HG02970 (cell line): ENCODE results near the gene MTHFD1L.

Source experiments
- ATAC-seq: cut with Tn5 transposase; IDR thresholded peaks from one replicate; pipeline ENCODE4 v1.9.1; 2021; ENCODE audit warnings: mild to moderate bottlenecking, moderate library complexity, moderate number of reproducible peaks; ENCODE audit not compliant: unreplicated experiment, low FRiP score

MTHFD1L gene

DNA sequence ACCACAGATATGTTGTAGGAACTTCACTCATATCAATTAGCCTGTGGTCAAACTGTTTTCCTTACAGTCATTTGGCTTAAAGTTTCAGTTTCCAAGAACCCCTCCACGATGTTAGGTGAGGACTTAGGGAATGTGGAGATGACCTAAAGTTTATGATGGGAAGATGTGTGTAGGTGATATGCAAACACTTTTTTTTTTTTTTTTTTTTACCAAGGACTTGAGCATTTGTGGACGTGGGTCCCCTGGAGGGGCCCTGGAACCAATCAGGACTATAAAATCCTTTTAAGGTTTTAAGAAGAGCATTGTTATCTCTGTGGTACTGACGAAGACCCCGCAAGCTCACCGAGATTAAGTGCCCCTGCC, 478 bp upstream of the MTHFD1L start:
- no peak for ATAC-seq

DNA sequence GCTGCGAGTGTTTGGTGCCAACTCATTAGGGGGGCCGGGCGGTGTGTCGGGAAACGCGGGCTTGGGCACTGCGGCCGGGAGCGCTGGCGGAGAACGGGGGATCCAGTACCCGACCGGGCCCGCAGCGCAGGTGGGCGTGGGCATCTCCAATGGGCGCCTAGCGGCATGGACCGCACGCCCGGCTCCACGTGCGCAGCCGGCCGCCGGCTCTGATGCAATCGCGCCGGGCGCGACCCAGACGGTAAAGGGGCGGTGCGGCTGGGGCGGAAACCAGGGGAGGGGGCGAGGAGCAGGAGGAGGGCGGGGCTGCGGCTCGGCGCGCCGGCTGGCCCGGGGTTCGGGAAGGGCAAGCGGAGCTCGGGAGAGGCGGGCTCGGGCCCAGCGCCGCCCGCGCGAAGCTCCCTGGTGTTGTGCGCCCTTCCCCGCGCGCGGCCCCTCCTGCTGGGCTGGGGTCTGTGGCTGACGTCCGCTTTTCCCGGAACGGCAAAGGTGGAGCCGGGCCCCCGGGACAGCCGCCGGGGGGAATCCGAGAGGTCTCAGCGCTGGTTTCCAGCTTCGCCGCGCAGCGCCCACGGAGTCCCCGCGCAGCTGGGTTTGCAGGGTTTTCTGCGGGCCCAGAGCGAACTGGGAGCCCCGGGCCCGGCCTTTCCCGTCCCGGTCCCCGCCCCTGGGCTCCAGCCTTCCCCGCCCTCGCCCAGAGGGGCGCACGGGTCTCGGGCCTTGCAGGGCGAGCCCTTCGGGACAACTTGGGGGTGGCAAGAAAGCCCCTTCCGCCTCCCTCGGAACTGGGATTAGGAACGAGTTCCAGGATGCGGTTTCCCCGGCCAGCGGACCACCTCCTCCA, 867 bp downstream of the MTHFD1L start:
- ATAC-seq = peak; percentile 77

DNA sequence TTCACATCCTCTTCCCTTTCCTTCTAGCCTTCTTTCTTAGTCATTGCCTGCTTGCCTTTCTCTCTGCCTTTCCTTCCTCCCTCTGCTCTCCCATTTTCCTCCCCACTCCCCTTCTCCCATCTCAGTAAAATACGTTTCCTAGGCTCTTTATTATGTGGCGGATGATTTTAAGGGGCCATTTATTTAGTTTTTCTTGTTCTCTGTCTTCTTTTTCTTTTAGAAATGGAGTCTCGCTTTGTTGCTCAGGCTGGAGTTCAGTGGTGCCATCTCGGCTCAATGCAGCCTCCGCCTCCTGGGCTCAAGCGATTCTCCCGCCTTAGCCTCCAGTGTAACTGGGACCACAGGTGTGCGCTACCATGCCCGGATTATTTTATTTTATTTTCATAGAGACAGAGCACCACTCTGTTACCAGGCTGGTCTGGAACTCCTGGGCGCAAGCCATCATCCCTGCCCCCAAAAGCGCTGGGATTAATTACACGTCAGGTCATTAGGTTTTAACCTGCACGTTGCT, 1.5 kb downstream of the MTHFD1L start:
- ATAC-seq = no peak

DNA sequence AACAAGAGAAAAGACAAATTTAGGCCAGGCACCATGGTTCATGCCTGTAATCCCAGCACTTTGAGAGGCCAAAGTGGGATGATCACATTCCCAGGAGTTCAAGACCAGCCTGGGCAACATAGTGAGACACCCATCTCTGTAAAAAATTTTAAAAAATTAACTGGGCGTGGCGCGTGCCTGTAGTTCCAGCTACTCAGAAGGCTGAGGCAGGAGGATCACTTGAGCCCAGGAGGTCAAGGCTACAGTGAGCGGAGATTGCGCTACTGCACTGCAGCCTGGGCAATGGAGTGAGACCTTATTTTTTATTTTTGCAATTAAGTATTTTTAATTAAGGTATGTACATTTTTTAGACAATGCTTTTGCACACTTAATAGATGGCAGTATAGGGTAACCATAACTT, 3.3 kb downstream of the MTHFD1L start:
- no peak for ATAC-seq

DNA sequence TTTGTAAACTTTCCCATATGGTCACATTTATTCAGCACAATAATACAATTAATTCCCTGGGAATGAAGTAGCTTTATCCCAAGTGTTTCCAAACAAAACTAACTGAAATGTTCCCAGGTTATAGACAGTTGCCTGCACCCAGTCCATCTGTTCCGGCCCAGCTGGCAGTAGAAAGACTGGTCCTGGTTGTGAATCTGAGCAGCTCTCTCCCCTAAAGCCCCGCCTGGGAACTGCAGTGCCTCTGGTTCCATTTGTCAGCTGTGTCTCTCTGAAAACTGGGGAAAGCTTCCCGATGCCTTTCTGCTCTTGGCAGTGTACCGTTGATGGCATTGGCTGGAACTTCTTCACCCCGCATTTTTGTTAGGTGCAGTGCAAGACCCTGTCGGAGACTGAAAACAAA, 8.7 kb downstream of the MTHFD1L start:
- no peak for ATAC-seq

DNA sequence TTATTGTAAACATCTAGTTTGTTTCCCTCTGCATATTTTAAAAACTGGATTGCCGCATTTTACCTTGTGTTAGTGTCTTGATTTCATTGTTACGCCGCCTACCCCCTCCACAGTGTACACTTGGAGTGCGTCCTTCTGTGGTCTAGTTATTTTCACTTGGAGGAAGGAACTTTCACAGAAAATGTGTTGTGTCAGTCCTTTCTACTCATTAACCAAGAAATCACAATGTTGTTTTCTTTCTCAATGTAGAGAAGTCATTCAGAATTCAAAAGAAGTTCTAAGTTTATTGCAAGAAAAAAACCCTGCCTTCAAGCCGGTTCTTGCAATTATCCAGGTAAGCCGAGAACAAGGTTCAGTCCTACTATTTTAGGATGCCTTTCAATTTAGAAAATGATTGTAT, 10.3 kb downstream of the MTHFD1L start:
- ATAC-seq = no peak

DNA sequence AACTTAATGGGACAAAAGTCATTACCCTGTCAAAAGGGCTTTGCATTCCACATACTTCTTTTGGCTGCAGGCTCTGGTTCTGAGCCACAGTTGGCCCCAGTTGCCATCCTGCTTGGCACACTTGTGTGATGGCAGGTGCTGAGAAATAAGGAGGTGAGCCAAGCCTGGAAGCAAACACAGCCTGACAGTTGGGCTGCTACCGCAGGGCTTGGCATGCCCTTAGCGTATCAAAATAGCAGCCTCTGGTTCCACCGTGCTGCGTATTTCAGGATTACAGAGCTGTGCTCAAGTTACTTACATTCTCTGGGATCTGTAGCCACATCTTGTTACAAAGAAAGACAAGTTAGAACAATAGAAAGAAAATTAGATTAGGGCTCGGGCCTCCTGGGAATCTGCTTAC, 11.1 kb downstream of the MTHFD1L start:
- ATAC-seq = no peak

DNA sequence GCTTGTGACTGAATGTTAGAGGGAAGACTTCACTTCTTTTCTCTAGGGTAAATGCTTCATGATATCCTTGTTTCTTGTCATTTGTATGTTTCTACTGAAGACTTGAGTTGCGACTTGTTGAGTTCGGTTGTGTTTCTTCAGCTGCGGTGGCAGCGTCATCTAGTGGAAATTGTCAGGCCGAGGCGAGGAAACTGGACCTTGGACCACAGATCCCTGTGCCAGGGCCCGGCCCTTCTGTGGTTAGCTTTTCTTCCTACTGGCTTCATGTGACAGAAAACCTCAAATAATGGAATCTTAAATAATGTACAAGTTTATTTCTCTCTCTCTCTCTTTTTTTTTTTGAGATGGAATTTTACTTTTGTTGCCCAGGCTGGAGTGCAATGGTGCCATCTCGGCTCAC, 12.4 kb downstream of the MTHFD1L start:
- no peak for ATAC-seq

DNA sequence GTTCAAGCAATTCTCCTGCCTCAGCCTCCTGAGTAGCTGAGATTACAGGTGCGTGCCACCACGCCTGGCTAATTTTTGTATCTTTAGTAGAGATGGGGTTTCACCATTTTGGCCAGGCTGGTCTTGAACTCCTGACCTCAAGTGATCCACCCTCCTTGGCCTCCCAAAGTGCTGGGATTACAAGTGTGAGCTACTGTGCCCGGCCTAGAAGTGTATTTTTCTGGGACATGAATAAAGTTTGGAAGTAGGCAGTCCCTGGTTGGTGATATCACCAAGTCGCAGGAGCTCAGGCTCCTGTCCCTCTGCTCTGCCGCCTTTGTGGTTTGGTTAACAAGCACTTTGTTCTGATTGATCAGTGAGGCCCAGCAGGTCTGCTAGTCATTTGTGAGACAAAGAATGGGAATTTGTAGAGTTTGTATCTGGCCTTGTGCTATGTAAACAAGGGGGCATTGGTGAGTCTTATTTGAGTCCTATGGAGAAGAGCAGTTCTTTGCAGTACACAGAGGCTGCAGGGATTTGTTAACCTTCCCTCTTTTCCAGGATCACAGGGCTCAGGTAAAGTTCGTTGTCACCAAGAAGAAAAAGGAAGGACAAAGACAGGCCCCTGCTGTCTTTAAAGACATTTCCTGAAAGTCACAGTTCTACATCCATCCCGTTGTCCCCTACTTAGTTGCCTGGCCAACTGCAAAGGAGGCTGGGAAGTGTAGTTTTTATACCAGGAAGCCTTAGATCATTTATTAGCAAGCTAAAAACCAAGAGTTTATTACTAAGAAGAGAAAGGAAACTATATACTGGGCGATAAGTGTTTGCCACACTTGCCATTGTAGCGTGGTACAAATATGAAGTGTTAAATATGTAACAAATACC, 13.1 kb downstream of the MTHFD1L start:
- no peak for ATAC-seq

DNA sequence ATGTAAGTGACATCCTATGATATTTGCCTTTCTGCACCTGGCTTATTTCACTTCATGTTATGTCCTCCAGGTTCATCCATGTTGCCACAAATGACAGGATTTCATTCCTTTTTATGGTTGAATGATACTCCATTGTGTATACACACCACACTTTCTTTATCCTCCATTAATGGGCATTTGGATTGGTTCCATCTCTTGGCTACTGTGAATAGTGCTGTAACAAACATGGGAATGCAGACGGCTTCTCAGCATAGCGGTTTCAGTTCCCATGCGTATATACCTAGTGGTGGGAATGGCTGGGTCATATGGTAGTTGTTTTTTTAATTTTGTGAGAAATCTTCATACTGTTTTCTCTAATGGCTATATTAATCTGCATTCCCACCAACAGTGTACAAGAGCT, 14.8 kb downstream of the MTHFD1L start:
- ATAC-seq = no peak

DNA sequence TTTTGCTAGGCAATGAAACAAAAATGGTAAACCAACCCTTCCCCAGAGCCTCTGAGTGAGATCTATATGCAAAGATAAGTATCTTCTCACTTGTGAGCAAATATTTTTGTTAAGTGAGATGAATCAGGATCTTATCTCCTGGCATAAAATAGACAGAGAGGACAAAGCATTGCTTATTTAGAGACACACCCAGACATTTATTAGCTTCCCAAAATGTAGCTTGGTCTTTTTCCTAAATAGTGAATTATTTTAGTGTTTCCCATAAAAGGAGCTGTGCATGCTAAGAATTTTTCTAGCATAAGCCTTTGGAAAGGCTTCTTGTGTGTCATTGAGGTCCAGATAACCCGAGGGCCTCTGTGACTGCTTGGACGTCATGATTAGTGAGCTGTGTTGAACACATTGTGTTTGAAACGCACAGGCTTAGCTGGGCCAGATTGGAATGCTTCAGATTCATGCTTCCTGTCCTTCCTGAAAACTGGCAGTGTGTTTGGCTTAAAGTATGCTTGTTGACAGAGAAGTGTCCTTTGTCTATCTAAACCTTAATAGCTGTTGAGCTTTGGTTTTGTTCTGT, 16.5 kb downstream of the MTHFD1L start:
- ATAC-seq = no peak

DNA sequence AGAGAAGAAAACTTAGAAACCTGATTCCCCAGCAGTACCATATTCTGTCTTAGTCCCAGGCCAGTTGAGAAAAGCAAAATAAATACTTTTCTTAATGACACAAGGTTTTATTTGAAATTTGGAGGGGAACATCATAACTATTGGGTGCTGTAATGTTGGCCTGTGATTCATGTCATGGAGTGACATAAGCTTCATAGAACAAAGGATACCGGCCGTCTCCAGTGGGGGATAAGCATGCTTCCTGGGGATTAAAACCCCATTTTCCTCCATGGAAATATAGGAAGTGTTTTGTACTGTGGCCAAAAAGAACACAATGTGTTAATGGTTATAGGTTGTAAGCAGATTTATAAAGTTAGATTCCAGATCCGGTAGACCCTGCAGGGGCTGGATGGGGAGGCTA, 18.0 kb downstream of the MTHFD1L start:
- no peak for ATAC-seq

DNA sequence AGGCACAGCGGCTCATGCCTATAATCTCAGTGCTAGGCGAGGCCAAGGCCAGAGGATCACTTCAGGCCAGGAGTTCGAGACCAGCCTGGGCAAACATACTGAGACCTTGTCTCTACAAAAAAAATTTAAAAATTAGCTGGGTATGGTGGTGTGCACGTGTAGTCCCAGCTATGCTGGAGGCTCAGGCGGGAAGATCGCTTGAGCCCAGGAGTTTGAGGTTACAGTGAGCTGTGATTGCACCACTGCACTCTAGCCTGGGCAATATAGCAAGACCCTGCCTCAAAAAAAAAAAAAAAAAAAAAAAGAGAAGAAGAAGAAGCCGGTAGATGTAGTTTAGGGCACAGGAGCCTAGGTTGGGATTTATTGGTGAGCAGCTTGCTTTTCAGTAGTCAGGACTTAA, 20.7 kb downstream of the MTHFD1L start:
- ATAC-seq = no peak

DNA sequence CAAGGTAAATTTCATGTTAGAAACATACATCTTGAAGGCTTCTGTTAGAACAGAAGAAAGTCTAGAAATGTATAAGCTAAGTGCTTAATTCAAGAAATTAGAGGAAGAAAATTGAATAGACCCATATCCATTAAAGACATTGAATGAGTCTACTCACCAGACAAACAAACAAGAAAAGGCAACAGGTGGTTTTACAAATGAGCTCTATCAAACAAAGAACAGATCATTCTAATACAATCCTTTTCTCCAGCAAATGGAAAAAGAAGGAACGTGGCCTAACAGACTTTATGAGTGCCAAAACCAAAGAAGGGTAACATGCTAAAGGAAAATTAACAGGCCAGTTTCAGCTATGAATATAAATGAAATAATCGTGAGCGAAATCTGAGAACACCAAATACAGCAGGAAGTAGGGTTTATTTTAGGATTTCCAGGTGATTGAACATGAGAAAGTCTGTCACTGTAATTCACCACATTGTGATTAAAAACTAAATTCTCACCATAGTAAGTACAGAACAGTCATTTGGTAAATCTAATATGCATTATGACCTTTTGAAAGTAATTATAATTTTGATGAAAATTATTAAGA, 22.6 kb downstream of the MTHFD1L start:
- no peak for ATAC-seq

DNA sequence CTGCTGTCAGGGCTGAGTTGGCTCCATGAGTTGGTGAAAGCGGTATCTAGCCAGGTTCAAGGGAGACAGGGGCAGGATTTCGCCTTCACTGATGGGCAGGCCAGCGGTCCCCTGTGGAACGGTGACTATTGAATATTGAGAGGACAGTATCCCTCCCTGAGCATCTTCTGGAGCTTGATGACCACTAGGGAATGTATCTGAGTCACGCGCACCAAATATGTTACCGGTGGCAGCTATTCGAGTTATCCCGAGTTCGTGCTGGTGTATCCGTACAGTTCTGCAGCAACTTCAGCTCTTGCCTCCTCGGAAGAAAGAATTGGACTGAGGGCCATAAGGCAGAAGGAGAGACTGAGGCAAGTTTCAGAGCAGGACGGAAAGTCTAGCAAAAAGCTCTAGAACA, 24.8 kb downstream of the MTHFD1L start:
- no peak for ATAC-seq

DNA sequence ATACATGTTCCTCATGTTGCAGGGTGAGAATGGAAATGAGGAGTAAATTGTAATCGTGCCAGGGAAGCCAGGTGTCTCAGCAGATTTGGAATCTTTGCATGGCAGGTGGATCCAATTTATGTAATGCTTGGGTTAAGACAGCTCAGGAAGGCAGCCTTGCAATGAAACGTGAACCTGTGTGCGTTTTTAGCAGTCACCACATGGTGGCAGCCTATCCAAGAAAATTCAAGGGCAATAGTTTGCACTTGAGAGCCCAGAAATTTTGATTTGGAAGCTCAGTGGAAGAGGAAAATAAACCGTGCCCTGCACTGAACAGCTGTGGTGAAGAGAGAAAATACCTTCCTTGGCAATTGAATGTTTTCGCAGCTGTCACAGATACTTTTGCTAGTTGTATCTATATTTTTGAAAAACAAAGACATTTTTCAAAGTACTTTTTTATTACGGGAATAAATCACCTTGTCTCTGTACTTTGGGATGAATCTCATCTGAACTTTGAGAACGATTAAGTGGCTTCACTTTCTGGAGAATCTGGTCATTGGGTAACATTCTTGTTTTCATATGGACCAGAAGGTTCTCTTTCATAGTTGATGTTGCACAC, 26.5 kb downstream of the MTHFD1L start:
- ATAC-seq = no peak

DNA sequence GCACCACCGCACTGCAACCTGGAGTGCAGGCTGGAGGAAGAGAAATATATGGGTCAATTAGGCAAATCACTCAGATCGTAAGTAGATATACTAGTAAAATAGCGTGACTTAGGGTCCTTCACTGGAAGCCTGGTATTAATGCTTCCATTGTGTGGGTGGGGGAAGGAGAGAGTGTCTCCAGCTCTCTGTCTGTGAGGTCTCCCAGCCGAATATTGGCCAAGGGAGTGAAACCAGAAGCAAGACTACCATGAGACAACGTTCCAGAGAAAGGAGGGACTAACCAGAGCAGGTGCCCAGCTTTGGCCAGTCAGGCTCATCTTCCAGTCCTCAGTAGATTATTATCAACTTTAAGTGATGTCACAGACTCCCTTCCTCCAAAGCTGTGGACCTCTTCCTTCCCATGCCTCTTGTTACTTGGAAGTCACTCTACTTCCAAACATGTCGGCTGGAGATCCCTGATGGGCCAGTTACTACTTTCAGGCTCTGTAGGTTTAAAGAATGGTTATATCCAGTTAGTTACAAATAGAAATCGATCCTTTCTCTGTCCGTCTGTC, 28.8 kb downstream of the MTHFD1L start:
- no peak for ATAC-seq

DNA sequence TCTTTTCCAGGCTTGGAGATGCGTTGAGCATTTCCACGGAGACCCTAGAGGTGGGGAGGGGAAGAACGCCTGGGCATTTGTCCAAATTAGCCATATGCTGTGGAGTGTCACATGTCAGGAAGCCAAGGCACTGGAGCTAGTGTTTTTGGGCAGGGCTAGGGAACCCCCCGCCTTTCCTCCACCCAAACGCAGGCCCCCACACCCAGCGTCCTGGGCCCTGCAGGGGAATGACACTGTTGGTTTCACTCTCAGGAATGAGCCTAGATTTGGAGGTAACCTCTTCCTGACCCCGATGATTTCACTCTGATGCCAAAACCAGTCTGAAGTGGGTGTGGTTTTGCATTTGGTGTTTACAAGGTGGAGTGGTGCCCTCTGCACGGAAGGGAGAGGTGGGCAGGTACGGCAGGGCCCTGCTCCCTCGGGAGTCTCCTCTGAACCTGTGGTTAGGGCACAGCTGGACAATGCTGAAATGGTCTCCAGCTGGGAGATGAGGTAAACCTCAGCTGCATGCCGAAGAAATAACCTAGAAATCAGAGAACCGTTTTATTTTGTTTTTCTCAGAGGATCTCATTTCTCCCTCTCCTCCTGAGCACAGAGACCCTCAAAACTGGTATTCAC, 29.5 kb downstream of the MTHFD1L start:
- no peak for ATAC-seq

DNA sequence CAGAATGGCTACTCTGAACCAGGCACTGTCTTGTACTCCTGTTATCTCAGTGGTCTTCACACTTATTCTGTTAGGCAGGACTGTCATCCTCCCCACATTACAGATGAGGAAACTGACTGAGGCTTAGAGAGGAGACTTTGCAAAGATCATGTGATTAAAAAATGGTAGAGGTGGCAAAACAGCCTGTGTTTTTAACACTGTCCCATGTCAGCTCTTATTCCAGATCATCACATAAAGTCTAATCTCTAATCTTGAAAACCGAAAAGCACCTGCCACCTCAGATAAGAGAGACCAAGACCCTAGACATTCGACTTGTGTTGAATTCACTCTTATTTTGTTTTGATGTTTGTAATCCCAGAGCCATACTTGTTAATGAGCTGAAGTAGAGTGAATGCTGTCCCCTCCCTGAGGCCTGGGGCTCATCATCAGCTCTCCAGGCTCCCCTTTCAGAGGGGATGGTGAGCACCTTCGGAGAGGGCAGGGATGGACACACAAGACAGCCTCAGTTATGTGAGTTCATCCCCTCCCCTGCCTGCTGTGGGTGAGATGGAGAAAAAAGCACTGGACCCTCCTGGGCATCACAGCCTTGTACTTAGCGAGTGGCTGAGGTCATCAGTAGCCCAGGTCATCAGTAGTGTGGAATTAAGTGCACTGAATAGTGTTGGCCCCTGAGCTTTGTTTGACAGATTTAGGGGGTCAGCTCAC, 30.6 kb downstream of the MTHFD1L start:
- no peak for ATAC-seq
